Measurements from ENCODE around the gene IFT88.

IFT88 gene

DNA sequence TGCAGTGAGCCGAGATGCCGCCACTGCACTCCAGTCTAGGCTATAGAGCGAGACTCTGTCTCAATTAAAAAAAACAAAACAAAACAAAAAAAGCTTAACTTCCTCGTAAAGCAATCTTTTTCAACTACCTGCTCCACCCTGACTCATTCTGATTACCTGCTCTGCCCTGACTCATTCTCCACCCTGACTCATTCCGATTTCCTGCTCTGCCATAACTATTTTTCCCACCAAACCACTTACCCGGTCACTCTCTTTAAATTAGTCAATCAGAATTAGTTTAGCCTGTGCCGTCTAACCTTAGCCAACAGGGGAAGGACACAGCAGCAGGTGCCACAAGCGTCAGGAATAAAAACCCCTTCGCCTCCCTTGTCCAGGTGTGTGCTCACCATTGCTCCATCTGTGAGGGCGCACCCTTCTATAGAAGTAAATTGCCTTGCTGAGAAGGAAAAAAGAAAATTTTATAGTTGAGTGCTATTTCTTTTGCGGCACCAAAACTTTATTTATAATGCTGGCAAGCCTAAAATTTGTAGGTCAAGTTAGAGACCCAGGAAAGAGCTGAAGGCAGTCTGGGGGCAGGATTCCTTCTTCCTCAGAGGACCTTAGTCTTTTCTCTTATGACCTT lies 1.7 kb upstream of the IFT88 start:
- no peak for DNase-seq

DNA sequence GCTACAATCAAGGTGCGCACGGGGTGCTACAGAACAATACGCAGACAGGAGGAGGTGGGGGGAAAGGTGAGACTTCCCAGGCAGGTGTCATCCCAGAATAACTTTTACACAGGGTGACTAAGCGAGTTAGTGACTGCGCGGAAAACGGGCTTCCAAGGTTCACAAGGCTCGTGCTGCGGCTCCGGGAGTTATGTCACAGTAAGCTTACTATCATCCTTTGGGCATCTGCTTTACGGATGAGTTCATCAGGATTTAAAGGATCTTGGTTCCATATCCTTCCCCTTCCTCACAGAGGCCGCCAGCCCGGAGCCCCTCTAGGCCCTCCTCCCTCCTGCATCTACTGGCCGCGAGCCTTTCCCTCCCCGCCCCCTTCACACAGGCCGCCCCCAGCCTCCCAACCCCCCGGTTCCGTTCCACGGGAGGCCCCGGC lies 474 bp upstream of the IFT88 start:
- peak; percentile 32 to 89 (median 85) for DNase-seq

DNA sequence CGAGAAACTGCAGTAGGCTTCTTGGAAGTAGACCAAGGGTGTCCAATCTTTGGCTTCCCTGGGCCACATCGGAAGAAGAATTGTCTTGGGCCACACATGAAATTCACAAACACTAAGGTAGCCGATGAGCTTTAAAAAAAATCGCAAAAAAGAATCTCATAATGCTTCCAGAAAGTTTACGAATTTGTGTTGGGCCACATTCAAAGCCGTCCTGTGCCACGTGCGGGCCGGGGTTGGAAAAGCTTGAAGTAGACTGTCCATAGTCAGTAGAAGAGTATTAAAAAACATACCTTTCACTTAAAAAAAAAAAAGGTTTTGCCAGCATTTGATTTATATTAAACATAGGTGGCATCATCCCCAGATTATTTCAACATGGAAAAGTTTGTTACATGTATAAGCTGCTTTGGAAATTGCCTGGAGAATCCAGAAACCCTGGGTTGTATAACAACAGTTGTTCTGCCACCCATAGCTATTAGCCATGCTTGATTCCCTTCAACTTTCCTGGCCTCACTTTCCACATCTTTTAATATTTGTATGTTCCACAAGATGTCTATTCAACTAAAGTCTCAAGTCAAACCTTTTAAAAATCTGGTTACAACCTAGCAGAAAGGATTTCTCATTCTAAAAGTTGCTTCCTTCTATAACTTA lies 1.0 kb downstream of the IFT88 start:
- peak in 2 of 3 experiments; percentile 14 to 17 for DNase-seq

DNA sequence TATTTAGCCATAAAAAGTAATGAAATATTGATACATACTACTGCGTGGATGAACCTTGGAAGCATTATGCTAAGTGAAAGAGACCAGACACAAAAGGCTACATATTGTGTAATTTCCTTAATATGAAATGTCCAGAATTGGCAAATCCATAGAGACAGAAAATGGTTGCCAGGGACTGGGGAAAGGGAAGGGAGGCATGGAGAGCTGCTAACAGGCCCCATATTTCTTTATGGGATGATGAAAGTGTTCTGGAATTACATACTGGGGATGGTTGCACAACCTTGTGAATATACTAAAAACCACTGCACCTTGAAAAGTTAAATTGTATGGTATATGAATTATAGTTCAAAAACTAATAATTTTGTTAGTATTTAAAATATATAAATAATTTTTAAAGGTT lies 3.6 kb downstream of the IFT88 start:
- no peak for DNase-seq

DNA sequence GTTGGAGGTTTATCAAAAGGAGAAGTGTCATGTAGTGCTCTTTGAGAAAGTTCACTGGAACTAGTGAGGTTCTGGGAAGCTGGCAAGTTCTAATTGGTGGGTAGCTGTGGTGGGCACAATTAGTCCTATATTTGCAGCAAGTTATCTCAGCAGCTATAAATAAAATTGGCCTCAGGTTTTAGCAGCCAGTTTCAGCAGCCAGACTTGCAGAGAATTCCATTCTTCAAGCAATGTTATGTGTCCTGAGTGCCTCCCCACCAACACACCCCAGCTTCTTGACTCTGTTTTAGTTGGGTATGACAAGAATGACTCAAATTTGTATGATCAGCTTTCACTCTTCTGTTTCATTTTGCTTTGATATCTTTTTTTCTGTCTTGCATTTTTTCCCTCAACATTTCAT lies 4.7 kb downstream of the IFT88 start:
- DNase-seq = no peak

DNA sequence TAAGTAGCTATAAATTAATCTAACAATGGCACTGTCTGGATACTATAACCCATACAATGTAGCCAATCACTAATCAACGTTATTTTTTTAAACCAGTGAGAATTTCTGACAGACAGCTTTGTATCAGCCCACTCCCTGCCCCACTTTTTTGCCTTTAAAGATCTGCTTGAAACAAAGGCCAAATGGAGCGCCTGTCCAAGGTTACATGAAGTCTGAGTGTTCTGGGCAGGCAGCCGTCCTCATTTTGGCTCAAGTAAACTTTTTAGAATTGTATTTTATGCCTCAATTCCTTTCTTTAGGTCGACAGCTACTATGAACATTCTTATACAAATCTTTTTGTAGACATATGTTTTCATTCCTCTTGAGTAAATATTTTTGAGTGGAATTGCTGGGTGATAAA lies 6.2 kb downstream of the IFT88 start:
- no peak for DNase-seq

DNA sequence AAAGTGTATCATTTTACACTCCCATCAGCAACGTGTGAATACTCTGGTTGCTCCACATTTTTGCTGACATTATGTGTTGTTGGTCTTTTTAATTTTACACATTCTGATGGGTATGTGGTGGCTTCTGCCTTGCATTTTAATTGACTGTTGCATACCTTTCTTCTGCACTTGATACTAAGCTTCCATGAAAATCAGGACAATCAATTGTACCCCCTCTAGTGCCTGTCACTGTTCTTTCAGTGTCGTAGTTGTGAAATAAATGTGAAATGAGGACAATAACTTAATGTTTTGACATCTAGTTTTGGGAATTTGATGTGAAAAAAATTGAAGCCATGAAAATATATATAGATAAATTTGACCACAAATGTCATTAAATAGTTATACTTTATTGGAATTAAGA lies 6.7 kb downstream of the IFT88 start:
- DNase-seq = no peak

DNA sequence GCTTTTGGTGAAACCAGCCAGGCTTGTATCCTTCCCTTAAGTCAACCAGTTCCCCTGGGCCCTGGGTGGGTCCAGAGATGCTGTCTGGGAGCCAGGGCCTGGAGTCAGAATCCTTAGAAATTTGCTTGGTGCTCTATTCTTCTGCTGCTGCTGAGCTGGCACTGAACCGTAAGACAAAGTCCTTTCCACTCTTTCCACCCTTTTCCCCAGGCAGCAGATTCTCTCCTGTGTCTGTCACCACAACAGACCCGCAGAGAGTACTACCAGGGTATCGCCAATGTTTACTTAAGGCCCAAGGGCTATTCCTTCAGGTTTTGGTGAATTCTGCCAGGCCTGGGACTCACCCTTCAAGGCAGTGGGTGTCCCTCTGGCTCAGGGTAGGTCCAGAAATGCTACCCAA lies 12.2 kb downstream of the IFT88 start:
- no peak for DNase-seq

DNA sequence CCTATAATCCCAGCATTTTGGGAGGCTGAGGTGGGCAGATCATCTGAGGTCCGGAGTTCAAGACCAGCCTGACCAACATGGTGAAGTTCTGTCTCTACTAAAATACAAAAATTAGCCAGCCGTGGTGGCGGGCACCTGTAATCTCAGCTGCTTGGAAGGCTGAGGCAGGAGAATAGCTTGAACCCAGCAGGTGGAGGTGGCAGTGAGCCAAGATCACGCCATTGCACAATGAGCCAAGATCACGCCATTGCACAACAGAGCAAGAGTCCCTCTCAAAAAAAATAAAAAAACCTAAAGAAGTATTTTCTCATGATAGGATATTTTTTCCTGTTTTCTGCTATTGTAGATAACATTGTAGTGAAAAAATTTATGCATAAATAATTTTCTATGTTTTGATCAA lies 13.3 kb downstream of the IFT88 start:
- no peak for DNase-seq

DNA sequence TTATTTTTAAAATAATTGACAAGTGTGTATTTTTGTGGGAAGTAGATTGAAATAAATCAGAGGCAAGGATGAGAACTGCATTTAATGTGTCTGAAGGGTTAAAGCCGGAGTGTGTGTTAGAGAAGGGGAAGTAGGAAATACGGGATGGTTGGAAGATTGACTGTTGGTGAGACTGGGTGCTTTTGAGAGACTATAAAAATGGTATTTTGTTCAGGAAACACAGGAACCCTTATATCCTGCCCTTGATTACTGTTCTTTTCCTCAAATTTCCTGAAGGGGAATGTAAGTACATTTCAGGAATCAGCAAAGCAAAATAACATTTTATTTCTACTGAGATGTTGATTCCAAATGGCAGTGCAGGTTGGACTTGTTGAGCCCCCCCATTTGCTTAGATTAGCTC lies 15.1 kb downstream of the IFT88 start:
- no peak for DNase-seq

DNA sequence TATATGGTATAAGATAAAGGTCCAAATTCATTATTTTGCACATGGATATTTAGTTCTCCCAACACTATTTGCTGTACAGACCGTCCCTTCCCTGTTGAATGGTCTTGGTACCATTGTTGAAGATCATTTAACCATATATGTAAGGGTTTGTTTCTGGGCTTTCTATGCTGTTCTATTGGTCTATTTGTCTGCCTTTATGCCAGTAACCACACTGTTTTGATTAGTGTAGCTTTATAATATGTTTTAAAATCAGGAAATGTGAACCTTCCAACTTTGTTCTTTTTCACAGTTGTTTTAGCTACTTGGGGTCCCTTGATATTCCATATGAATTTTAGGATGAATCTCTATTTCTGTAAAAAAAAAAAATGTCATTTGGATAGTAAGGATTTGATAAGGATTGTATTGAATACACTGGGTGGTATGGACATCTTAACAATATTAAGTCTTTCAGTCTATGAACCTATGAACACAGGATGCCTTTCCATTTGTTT lies 16.9 kb downstream of the IFT88 start:
- no peak for DNase-seq

DNA sequence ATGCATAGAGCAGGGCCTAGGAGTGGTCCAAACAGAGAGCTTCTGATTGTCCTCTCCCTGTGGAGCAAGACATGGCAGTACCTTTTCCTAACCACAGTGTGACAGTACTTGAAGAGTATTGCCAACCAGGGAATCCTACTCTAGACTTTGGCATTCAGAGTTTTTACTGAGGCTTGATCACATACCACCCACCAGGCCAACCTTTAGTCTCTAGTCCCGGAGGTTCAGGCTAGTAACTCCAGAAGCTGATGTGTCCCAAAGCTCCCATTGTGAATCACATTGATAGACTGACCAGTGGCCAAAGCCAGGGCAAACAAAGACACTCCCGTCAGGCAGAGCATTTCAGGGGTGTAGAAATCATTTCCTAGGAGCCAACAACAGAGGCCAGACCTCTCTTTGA lies 18.4 kb downstream of the IFT88 start:
- DNase-seq = no peak

DNA sequence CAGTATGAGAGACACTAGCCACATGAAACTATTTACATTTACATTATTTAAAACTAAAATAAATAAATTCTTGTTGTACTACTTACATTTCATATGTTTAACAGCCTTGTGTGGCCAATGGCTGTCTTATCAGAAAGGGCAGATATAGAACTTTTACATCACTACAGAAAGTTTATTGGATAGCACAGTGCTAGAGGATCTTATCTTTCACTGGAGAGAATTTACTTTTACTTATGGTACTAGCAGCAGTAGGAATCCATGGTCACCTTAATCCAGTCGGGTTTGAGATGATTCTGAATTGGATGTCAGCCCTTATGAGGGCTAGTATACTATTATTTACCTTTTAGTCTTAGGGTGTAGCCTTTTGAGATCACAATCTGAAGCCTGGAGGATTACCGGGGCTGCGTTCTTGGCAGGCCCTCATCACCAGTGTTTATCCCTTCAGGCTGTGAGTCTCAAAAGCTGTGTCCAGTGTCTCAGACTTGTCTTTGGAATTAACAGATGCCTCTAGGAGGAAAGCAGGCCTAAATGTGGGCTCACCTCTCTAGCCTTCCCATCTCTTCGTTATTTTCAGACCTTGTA lies 21.7 kb downstream of the IFT88 start:
- no peak for DNase-seq

DNA sequence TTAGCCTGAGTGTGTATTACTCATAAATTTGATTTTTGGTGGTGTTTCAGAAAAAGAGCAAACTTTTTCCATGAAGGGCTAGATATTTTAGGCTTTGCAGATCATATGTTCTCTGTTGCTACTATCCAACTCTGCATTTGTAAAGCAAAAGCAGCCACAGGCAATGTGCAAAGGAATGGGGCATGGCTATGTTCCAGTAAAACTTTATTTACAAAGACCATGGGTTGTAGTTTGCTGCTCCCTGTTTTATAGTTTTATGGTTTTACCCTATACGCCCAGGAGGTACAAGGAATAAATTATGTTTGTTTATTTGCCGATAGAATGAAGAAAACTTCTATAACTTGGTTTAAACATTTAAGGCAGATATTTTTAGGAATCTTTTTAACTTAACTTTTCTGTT lies 23.6 kb downstream of the IFT88 start:
- DNase-seq = no peak

DNA sequence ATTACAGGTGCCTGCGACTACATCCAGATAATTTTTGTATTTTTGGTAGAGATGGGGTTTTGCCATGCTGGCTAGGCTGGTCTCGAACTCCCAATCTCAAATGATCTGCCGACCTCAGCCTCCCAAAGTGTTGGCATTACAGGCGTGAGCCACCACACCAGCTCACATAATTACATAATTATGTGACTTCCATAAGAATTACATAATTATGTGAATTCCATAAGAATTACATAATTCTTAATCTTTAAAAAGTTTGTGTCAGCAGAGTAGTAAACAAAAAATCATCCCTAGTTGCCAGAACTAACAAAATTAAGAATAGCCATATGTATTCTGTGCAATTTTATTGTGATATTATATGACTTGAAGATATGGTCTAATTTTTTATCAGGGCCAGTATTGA lies 25.6 kb downstream of the IFT88 start:
- no peak for DNase-seq

DNA sequence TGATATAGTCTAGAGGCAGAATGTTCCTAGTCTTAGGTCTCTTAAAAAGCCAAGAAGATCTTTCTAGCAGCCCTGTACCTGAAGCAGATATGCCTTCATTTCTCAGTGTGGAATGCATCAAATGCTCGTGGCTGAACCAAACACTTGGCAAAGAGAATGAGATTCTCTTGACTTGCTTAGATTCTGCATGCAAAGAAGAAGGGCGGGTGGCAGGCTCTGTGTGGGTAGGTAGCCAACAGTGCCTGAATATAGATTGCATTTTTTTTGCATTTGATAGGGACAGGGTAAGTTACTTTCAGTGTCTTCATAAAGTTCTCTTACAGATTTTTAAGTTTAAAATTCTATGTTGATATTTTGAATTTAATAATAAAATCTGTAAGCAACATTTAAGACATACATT lies 27.3 kb downstream of the IFT88 start:
- no peak for DNase-seq

DNA sequence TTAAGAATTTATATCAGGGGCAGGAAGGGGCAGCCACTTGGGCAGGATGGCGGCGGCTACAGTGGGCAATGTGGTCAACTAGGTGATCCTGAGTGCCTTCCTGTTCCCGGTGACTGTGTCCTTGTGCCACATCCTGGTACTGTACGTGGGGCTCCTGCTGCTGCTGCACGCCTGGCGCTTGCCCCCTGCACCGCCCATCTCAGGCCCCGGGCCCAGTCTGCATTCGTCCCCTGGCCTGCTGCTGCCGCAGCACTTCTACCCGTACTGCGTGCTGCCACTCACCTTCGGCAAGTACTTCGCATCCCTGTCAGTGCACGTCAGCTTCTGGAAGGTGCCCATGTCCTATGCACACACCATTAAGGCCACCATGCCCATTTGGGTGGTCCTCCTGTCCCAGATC lies 40.1 kb downstream of the IFT88 start:
- DNase-seq = no peak

DNA sequence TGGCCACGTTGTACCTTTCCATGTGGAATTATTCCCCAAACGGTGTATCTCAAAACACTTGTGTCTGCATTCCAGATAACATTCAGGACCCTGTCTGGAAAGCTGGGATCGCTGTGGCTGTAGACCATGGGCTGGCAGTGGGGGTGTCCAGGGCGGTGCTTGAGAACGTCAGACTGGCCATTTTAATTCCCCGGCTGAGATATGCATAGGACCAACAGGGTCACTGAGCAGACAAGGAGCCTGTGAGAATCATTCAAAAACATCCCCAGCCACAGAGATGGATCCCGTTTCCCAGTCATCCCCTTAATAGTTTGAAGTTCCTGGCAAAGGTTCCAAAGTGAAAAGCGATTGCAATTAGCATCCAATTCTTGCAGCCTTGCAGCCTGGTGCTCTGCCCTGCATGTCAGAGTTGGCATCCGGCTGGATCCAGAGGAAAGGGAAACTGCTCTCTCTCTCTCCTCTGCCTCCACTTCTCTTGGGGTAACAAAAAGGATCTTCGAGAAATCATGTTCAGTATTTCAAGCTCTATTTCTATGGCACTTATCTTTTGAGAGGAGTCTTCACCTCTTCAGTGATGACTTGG lies 41.6 kb downstream of the IFT88 start:
- DNase-seq = no peak

DNA sequence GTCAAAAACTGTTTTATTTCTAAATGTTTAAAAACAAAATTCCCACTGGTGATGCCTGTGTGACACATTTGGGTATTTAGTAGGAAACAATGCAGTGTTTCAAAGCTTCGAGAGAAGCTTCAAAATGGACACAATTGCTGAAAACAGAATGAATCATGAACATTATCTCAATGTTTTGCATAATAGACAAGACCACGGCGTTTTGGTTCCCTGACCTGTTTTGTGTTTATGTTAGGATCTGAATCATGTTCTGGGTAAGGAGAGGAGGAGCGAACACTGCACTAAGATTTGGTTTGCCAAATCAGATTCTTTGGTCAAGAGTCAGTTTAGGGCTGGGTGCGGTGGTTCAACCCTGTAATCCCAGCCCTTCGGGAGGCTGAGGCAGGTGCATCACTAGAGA lies 42.2 kb downstream of the IFT88 start:
- no peak for DNase-seq

DNA sequence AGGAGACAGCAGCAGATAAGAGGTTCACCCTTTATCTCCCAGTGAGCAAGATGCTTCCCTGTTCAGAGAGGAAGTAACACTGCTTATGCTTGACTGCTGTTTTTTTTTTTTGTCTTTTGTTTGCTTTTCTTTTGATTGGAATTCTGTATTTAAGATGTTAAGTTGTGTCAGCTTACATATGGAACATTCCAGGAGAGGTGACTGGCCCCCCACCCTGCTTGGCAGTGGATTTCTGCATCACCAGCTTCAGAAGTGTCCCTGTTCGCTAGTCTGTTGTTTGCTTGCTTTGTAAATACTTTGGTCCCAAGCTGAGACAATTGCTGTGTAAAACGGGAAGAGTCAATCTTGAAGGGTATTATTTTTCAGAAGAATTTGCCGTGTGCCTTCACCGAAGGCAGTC lies 43.0 kb downstream of the IFT88 start:
- no peak for DNase-seq

DNA sequence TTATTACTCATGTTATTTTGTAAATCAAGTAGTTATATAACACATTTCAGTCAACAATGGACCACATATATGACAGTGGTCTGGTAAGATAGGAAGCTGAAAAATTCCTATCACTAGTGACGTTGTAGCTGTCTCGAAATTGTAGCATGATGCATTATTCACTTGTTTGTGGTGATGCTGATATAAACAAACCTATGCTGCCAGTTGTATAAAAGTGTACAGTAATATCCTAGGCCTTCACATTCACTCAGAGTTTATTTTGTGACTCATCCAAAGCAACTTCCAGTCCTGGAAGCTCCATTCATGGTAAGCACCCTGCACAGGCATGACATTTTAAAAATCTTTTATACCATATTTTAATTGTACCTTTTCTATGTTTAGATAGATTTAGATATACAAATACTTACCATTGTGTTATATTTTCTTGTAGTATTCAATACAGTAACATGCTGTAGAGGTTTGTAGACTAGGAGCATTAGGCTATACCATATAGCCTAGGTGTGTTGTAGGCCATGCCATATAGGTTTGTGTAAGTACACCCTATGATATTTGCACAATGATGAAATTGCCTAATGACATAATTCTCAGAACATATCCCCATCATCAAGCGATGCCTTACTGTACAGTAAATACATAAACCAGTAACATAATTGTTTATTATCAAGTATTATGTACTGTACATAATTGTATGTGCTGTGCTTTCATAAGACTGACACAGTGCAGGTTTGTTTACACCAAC lies 49.3 kb downstream of the IFT88 start:
- no peak for DNase-seq

DNA sequence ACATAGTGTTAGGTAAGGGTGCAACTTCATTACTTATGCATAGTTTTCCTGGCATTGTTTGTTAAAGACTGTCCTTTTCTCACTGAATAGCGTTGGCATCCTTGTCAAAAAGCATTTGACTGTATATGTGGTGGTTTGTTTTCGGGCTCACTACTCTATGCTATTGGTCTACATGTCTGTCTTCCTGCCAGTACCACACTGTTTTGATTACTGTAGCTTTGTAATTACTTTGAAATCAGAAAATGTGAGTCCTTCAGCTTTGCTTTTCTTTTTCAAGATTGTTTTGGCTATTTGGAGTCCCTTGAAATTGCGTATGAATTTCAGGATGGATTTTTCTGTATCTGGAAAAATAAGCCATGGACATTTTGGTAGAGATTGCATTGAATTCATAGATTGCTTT lies 56.0 kb downstream of the IFT88 start:
- no peak for DNase-seq

DNA sequence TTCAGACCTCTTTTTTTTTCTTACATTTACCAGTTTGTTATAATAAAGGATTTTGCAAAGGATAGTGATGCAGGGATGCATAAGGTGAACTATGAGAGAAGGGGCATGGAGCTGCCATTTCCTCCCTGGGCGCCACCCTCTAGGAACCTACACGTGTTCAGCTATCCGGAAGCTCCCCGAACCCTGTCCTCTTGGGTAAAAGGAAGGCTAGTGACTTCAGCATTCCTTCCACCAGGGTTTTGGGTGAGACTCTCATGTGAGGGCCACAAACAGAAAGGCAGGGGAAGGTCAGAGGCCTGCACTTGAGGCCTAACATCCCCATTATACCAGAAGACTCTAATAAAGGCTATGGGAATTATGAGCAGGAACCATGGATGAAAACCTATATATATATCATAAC lies 57.3 kb downstream of the IFT88 start:
- DNase-seq = no peak

DNA sequence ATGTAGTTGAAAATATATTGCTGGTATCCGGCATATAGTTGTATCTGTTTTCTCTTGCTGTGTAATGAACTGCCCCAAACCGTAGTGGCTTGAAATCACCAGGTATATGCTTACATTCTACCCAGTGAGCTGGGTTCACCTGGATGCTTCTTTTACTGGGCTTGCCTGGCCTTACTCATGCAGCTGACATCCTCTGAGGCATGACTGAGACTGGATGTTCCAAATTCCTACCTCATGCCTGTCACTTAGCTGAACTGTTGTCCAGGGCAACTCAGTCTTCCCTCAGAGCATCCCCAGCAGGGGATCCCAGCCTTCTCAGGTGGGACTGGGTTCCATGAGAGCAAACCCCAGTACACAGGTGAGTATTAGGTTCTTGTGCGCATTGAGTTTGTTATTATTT lies 66.8 kb downstream of the IFT88 start:
- no peak for DNase-seq

Data from NCI-H1417 (cell line).